GM18870 (cell line): ENCODE measurements around the gene TTLL11.
"Not testable (repeated sequence)": the region's sequence is repeated elsewhere in the genome, so short reads cannot be mapped to it uniquely, and the experiment has no call there.

Experiments
- ATAC-seq: cut with Tn5 transposase; IDR thresholded peaks from one replicate; pipeline ENCODE4 v1.9.1; 2021; ENCODE audit warnings: moderate library complexity; ENCODE audit not compliant: unreplicated experiment

Gene TTLL11

GRCh38 chr9:121981118-121981883 lies 111.8 kb downstream of the TTLL11 start:
- ATAC-seq: no peak

DNA sequence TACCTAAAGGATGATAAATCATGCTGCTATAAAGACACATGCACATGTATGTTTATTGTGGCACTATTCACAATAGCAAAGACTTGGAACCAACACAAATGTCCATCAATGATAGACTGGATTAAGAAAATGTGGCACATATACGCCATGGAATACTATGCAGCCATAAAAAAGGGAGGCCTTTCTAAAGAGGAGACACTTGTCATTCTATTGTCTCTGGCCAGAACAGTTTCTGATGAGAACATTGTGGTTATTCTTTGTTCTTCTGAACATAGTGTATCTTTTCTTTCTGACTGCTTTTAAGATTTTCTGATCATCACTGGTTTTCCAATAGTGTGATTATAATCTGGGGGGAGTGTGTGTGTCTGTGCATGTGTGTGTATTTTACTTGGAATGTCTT lies 112.4 kb downstream of the TTLL11 start:
- not testable (repeated sequence) for ATAC-seq

- no peak for ATAC-seq
Observed at GRCh38 chr9:121979736-121980135, 113.4 kb downstream of the TTLL11 start.

DNA sequence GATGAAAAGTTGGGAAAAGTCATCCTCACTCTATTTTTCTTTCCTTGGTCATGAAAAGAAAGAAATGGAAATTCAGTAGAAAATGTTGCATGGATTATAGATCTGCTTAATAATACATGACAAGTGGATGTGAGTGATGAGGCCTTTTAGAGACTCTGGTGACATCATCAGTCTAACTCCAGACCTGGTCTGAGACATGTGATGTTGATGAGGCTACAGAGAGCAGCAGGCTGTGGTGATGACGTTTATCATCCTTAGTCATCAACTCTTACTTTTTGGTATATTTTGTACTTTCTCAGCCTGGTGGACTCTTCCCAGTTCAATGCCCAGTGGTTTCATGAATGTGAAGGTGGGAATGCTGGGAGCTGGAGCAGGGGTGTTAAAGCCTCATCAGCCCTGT lies 116.4 kb downstream of the TTLL11 start:
- ATAC-seq: no peak

GRCh38 chr9:121975801-121976277 lies 117.3 kb downstream of the TTLL11 start:
- ATAC-seq: no peak

GRCh38 chr9:121974421-121974820 lies 118.7 kb downstream of the TTLL11 start:
- ATAC-seq: no peak

DNA sequence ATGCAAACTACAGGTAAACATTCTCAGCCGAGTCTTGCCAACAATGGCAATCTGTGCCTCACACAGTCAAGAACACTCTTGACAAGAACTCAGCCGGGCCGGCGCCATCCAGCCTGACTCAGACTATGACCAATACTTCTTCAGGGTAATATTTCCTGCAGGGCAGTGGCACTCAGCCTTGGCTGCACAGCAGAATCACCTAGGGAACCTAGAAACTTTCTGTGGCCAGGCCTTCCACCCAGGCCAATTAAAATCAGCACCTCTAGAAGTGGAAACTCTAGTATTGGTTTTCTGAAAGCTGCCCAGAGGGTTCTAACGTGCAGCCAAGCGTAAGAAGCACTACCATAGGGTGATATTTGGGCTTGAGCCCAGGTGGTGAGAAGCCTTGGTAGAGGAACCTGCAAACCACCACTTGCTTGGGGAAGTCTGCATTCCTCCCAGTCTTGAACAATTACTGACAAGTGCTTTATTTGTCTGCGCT lies 120.6 kb downstream of the TTLL11 start:
- peak; percentile 69 for ATAC-seq

- no peak for ATAC-seq
Observed at GRCh38 chr9:121968056-121968455, 125.1 kb downstream of the TTLL11 start.

DNA sequence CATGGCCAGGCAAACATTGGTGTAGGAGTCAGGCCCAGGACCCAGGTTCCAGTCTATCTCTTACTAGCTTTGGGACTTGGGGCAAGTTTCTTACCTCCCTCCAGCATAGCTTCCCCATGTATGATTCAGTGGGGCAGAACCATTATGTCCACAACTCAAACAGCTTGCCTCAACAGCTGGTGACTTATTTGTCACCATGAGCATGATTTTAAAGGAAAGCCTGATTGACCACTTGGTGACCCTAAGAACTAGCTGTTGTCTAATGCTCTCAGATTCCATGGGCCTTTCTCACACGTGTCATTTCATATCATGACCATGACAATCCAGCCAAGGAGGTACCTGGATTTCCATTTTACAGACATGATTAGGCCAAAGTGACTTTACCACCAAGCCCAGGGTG lies 126.4 kb downstream of the TTLL11 start:
- ATAC-seq: no peak

DNA sequence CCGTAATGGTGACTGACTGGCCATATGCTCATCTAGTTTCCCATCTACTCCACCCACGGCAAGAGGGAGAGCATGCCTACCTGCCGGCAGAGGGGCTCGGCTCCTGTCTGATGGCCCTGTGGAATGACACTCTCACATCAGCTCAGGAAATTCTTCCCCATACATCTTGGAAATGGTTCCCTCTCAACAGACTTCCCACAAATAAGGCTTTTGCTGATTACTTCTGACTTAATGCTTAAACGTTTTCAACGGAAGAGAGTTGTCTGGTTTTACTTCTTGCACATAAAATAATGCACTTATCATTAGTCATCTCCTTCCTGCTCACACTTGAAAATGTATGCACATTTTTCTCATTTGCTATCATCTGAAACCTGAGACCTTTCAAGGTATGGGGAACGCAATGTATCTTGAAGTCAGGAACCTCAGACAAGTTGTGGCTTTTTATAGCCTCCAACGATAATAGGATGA lies 129.5 kb downstream of the TTLL11 start:
- no peak for ATAC-seq

DNA sequence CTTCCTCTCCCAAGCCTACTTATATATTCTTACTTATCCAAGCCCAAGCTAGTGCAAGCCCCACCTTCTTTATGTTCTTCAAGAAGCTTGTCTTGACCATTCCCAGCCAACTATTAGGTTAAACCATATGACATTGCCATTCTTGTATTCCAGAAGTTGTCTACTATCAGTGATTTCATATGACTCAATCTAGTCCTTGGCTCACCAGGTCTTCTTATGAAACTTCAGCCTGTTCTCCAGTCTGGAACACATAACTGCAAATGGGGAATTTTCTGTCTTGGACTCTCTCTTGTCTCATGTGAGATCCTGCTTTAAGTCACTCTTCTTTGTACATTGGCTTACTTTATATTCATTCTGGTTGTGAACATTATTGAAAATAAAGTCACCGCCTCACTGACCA lies 130.7 kb downstream of the TTLL11 start:
- no peak for ATAC-seq

DNA sequence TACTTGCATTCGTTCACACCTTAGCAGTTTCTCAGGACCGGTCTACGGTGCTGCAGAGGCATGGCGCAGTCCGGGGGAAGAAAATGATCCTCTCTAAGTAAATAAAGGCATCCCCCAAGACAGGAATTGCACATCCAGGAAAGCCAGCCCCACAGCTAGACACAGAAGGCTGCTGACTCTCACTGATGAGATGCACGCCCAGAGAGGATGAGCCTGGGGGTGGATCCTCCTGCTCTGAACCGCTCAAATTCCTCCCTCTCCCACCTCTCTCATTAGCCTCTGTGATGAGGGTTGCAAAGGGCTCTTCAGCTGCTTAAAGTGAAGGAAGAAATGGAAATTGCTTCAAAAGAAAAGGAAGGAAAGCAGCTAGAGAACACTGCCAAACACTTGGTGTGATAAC lies 132.4 kb downstream of the TTLL11 start:
- no peak for ATAC-seq

DNA sequence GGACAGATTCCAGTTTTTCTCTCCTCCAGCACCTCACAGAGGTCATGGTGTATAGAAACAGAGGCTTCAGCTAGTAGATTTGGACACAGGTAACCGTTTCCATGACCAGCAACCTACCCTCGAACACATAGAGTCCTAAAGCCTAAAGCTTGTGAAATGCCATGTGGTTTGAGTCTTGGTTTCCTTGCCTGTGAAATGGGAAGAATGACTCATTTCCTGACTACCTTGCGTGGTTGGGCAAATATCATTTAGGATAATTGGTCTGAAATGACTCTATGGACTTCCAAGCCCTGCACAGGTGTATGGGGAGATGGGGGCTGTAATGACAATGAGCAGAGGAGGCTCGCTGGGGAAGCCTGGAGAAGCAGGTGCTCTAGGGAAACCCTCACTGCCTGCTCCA lies 134.6 kb downstream of the TTLL11 start:
- ATAC-seq: no peak

DNA sequence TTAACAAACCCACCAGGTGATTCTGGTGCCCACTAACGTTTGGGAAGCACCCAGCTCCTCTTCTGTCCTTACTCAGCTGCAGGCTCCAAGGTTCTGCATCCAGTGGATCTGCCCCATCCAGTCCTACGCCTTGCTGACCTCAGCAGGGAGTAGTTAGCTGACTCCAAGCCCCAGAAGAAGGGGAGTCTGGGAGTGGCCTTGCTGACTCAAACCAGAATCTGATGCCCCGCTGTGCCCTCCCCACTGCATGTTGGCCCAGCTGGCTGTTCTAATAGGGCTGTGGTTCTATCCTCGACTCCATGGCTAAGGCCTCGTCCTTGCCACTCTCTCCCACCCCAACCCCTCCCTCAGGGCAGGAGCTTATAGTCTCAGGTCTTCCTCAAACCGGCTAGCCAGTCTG lies 136.3 kb downstream of the TTLL11 start:
- ATAC-seq: no peak

- no peak for ATAC-seq
Observed at GRCh38 chr9:121955649-121956048, 137.5 kb downstream of the TTLL11 start.

DNA sequence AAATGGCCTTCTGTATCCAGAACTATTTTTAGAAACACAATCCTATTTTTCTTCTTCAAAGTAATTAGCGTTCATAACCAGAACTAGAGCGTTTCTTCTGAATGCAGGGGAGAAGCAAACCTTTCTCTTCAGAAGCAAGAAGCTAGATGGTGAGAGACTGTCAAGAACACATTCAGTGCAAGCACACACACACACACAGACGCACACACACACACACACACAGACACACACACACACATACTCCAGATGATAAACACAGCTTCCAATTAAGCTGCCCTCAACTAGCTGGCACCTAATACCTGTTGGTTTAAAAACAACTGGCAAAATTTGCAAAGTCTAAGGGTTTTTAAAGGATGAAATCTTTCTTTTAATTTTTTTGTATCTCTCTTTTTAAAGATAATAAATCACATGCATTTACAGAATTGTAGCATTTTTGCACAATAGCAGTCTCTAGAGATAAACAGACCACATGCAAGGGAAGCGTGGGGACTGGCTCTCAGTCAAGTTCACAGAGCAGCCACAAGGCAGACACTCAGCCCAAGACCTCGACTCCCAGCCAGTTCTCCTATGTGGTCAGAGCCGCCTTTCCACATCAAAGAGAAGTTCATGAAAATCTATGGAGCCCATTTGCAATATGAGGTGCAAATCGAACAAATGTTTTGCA lies 138.5 kb downstream of the TTLL11 start:
- ATAC-seq: no peak

- ATAC-seq: no peak
Observed at GRCh38 chr9:121952611-121953010, 140.5 kb downstream of the TTLL11 start.

- ATAC-seq: no peak
Observed at GRCh38 chr9:121950866-121951265, 142.2 kb downstream of the TTLL11 start.

DNA sequence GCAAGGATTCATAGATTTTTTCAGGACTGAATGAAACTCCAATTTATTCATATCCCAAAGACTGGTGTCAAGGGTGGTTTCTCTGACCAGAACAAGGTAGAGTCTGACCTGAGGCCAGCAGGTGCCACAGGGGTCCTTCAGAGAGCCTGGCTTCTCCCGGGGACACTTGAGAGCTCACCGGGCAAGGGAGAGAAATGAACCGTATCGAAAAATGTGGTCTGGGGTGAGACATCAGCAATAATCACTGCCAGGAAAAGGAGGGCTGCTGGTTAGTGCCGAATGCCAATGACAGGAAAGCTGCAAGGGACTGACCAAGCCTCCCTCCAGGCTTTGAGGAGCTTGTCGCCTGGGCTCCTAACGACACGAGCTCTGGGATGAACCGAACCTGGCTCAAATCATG lies 142.7 kb downstream of the TTLL11 start:
- no peak for ATAC-seq

DNA sequence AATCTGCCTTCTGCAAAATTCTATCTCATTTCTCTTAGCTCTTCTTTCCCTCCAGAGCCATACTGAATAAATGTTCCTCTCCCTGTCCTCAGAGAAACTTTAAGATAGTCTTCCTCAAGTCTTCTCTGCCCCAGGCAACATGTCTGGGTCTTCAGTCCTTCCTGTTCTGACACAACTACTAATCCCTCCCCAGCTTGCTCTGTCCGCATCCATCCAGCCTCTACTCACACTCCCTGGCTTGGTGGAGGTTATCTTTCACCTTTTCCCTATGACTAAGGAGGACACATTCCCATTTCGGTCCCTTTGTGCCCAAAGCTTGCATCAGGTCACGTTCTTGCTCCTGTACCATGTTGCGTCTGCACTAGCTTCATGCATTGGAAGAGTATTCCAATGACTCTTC lies 143.3 kb downstream of the TTLL11 start:
- ATAC-seq: no peak

DNA sequence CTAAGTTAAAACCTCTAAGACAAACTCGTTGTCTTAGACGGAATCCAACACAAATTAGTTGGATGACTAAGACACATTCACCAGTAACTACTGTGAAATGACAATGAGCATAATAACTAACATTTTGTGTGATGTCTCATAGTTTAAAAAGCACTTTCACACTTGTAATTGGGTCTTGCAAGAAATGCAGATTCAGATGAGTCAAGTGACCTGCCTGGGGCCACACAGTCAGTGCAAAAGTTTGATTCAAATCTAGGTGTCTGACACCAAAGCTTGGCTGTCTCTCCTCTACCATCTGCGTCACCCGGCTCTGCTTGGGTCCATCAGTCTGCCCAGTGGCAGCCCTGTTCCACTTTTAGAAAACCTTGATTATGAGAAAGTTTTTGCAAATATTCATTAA lies 143.7 kb downstream of the TTLL11 start:
- no peak for ATAC-seq

DNA sequence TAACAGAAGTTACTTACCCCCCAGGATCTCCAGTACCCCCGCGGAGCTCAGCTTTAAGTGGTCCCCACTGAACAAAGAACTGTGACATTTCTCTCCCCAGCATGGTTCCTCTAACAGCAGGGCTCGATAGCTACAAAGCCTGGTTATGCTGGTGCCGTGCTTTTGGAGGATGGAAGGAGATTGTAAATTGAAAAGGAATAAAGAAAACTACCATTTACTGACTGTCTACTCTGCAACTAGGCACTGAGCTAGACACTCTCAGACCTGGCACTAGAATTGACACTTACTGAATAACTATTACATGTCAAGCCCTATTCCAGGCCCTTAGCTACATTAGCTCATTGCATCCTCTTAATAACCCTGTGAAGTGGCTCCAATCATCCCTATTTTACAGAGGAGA lies 145.3 kb downstream of the TTLL11 start:
- ATAC-seq: no peak
